Measurements from ENCODE around the gene CLIP2. TPM values are rescaled to one million over a fixed set of nuclear protein-coding genes. Genes with fewer than 3 reads are reported as not detected.

CLIP2 gene
- total and polyA plus RNA-seq, 2 of the 4 experiments (the other 2 are of a cell fraction): 18.1 to 20.7 TPM

DNA sequence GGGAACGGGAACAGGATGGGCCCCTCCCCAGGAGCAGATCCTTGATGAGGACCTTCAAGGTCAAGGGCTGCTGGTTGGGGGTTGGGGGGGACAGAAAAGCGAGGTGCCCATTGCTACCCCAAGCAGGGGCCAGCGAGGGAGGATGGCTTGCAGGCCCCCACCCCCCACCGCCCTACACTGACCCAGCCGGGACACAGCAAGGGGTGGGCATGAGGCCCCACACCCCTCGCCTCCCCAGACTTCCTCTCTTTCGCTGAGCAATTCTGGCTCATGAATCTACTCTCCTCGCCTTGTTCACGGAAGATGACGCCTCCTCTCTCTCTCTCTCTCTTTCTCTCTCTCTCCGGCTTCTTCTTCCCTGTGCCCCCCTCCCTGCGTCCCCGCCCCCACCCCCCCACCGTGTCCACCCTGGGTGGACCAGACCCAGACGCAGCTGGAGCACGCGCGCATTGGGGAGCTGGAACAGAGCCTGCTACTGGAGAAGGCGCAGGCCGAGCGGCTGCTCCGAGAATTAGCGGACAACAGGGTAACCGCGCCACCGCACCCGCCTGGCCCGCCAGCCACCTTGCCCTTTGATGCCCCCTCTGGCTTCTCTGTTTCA, 83.4 kb downstream of the CLIP2 start:
- in situ Hi-C loops (cut with MboI; ENCODE audit: low sequenced_read_pairs): loop anchor here (25.0 kb wide), 1 partner anchor 135 kb away; no protein-coding TSS in a partner anchor
- Histone ChIP-seq H3K36me3 (ENCODE audit: control insufficient read depth, insufficient read depth, low read length) (peaks cover 25% of the 10 kb centered on the region), H2BK120ac (ENCODE audit: low read depth, low read length) (no peak overlapping the region), H3K27me3 (ENCODE audit: control insufficient read depth, insufficient read depth, low read length) (no peaks in the 10 kb centered on the region), H4K5ac (ENCODE audit: low read depth, low read length) (no peak overlapping the region), H4K8ac (ENCODE audit: low read depth in 2 of 2, low read length in 2 of 2) (no peak overlapping the region), H3K14ac (replicated peaks; ENCODE audit: low read depth, low read length) (no peak overlapping the region), H3K4me3 (ENCODE audit: insufficient read depth, low read depth, low read length) (no peak overlapping the region), H3K56ac (ENCODE audit: extremely low read depth, insufficient read depth, low read length) (no peak overlapping the region), H3K4me1 (ENCODE audit: control insufficient read depth, insufficient read depth, low read length) (peaks cover 2% of the 10 kb centered on the region; the same call in 1 of the 2 replicates), H3K79me1 (ENCODE audit: low read depth in 1 of 2, low read length in 2 of 2) (peaks cover 0 to 19% of the 10 kb centered on the region in 2 experiments; a peak in 3 of 4 replicates), H2AFZ (replicated peaks; ENCODE audit: low read length, poor library complexity) (no peak overlapping the region), H3K4ac (ENCODE audit: low read depth, low read length) (no peak overlapping the region), H3K23ac (ENCODE audit: low read depth, low read length) (no peak overlapping the region), H2AK9ac (replicated peaks; ENCODE audit: low read depth, low read length, poor library complexity) (no peak overlapping the region), H3K9me3 (ENCODE audit: control insufficient read depth, insufficient read depth, low read length) (no peaks in the 10 kb centered on the region), H2AK5ac (ENCODE audit: low read depth, low read length) (no peak overlapping the region), H3K9me1 (ENCODE audit: insufficient read depth, low read length) (no peaks in the 10 kb centered on the region), H3K9ac (ENCODE audit: low read depth, low read length) (no peak overlapping the region), H3K4me2 (ENCODE audit: low read depth, low read length) (no peak overlapping the region), H3K27ac (ENCODE audit: insufficient read depth, low read length) (no peak overlapping the region), H4K91ac (ENCODE audit: insufficient read depth, low read depth, low read length) (no peak overlapping the region), H2BK5ac (ENCODE audit: low read depth, low read length, poor library complexity, severe bottlenecking) (no peak overlapping the region), H2BK20ac (ENCODE audit: low read depth, low read length) (no peak overlapping the region), H4K20me1 (ENCODE audit: insufficient read depth, low read length) (no peaks in the 10 kb centered on the region; the same call in 1 of the 2 replicates), H3K18ac (ENCODE audit: low read depth, low read length) (no peak overlapping the region), H2BK15ac (ENCODE audit: low read depth, low read length) (no peak overlapping the region)
- TF ChIP-seq MAZ (IDR thresholded peaks at IDR 0.05; ENCODE audit: borderline replicate concordance, low read depth, low read length): no peak
- no peak for DNase-seq
- WGBS, 2 experiments (ENCODE audit: extremely low coverage in 2 of 2, insufficient read length in 1 of 2): 44% methylated on average over 4 of the region's 28 CpGs; no CpG with 5 or more reads in 1 of the 2 experiments
- CTCF ChIA-PET: no interaction called here
- no peak for ATAC-seq (ENCODE audit: low read depth)
- intact Hi-C loops (cut with micrococcal nuclease): no loop called here
- dilution Hi-C loops (cut with HindIII; ENCODE audit: low sequenced_read_pairs, unreplicated experiment): no loop called here
- BruUV-seq (replicated peaks): no TSS peak
- POLR2A ChIA-PET (ENCODE audit: unreplicated experiment): no interaction called here
